Activated CD4-positive, alpha-beta T cell treated with anti-CD3 and anti-CD28 coated beads, Interleukin-2, amount 50 U/mL, for 48 hours (primary cell): ENCODE measurements around the gene NOVA2.

Experiments
- DNase-seq, 2 experiments: peaks; one replicate each; pipeline ENCODE4 v3.0.0-alpha.2; 2020

NOVA2 gene

DNA sequence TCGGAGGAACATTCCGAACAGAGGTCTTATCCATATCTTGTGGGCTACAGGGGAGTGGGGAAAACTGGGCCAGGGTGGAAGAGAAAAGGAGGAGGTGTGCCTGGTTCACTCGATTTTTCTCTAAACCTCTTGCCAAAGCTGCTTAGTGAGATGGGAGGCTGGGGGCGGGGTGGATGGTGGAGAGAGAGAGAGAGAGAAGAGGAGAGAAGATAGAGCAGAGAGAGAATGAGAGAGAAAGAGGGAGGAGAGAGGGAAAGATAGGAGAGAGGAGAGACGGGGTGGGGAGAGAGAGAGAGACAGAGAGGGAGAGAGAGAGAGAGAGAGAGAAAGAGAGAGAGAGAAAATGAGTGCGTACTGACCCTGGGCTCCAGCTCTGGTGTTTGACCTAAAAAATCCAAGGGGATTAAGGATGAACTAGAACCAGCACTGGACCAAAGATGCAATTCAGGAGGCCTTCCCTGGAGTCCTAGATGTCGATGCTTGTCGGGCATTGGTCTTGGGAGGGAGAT lies 14.1 kb downstream of the NOVA2 start:
- no peak for DNase-seq

DNA sequence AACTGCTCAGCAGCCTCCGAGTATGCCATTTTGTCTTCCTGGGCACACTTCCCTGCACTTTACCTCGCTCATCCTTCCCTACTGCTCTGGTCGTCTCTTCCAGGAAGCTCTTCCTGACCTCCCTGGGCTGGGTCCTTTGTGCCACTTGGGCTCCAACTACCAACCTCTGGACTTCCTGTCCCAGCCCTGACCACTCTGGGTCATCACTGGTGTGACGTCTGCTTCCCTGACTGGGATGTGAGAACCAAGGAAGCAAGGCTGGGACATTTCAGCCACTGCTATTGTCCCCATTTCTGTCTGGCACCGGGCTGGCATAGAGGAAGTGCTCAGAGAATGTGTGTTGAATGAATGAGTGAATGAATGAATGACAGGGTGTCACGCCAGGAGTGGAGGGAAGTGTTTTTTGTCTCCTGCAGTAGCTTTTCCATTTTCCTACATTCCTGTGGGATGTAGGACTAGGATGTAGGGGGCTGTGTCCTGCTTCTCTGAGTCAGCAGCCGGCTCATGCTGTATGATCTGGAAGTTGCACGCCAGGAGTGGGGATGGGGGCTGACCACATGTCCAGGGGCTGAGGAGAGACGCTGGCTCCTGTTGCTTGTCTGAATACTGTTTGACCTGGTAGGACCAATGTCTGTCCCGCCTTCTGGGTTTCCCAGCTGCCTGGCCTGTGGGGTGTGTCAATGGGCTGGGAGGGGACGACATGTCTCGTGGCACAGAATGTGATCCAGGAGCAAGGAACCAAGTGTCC lies 14.7 kb downstream of the NOVA2 start:
- DNase-seq = no peak

DNA sequence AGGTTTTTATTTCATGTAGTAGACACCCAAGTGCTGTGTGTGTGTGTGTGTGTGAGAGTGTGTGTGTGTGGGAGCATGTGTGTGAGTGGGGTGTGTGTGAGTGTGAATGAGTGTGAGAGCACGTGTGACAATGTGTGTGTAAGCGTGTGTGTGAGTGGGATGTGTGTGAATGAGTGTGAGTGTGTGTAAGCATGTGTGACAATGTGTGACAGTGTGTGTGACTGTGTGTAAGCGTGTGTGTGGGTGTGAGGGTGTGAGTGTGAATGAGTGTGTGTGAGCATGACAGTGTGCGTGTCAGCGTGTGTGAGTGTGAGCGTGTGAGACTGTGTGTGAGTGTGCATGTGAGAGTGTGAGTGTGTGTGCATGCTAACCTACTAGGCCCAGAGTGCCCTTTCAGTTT lies 15.3 kb downstream of the NOVA2 start:
- DNase-seq = no peak

DNA sequence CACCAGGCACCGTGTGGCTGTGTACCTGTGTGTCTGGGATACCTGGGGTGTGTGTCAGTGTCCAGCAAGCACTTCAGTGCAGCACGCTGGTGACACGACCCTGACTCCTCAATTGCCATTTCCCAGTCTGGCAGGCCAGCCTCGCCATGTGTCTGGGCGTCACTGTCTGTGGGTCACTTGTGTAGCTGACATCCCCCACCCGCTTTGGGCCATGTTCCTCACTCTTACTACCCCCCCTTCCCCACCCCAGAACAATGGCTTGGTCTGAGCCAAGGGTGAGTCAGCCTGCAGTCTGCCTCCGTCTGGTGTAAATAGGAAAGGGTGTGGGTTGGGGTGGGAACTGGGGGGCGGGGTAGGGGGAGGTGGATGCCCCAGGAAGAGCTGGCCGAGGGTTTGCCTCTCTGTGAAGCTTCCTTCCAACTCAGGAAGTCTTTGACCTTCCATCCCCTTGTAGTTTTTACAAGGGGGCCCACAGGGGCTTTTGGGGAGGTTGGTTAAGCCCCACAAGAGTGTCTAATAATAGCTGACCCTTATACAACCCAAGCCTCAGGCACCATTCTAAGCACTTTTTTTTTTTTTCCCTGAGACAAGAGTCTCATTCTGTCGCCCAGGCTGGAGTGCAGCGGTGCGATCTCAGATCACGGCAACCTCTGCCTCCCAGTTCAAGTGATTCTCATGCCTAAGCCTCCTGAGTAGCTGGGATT lies 17.6 kb downstream of the NOVA2 start:
- no peak for DNase-seq

DNA sequence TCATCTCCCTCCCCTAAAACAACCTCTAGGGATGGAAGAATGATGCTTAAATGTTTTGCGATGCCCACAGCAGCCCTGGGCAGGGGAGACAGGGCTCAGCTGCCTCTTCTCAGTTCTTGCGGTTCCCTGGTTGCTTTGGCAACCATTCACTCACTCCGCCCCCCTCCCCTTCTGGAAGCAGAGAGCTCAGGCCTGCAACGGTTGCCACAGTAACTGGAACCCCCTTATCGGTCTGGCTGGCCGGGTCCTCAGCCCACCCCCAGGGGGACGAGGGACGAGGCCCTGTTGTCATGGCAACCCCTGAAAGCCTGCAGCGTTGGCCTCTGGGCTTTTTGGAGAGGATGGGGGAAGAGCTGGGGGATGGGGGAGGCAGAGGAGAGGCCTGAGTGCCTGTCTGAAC lies 19.5 kb downstream of the NOVA2 start:
- DNase-seq = no peak

DNA sequence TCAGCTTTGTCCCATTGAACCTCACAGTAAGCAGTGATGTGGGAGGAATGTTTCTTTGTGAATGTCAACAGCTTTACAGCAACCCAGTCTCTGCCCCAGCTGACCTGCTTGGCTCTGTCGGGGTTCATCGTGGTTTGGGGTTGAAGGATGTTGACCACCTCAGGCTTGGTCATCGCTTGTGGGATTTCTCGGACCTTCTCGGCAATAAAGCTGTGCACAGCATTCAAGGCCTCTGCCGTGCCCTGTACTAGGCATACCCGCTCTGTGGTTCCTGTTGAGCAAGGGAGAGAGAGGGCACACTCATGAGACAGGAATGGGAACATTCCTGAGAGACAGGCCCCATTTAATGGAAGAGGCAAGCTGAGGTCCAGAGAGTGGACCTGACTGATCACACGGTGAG lies 20.0 kb downstream of the NOVA2 start:
- DNase-seq = no peak

DNA sequence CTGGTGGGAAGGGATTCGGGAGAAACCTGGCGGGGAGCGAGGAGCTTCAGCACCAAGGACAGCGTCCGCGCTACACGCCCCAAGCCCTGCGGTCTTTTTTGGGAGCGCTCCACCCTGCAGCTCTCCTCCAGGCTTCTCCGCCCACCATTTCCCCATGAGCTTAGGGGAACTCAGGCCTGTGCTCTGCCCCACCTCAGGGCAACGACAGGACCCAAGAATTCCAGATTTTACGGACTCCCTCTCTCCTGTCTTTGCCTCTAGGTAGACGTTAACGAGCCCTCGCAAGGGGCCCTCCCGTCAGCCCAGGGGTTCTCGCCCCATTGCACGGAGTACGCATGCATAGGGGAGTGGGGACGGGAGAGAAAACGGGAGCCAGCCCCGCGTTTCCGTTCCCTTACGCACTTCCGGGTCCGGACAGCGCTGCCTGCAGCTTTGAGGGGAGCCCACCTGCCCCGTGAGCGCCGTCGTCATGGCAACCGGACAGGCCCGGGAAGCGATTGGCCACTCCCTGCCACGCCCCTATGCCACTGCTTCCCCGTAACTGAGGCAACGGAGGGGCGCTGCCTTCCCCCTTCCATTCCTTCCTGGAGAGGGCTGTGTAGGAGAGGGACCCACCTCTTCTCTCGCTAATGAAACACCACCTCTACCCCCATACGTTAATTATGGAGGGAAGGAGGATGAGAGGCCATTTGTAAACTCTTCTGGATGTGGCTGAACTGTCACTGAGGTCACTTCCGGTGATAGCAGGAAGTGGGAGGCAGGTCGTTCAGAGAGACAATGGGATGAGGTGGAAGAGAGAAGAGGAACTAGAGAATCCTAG lies 20.8 kb downstream of the NOVA2 start:
- peak; percentile 46 to 58 for DNase-seq

DNA sequence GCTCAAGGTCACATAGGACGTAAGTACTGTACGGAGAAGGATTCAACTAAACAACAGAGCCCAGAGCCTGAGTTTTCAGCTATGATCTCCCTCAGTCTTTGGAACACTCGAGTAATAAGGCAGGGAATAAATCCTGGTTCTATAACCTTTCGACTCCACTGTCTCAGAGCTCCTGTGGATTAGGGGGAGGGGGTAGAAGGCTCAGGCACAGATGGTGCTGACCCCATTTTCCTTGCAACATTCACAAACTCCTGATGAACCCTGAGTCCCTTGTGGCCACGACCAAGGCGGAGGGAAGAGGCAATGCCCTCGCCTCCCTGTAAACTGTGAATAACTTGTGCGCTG lies 21.4 kb downstream of the NOVA2 start:
- DNase-seq = no peak

DNA sequence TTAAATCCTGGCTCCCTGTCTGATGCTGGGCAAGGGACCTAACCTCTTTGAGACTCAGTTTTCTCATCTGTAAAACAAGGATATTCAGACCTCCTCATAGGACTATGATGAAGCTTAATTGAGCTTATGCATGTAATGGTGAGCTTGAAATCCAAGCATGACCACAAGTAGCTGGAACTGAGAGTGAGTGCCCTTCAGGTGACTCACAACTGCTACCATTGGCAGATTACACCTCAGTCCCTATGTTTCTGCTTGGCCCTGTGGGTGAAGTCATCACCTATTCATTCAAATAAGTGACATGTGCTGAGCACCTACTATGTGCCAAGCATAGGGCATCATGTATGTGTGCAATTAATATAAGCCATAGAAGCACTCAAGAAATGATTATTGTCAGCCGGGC lies 25.7 kb downstream of the NOVA2 start:
- no peak for DNase-seq

DNA sequence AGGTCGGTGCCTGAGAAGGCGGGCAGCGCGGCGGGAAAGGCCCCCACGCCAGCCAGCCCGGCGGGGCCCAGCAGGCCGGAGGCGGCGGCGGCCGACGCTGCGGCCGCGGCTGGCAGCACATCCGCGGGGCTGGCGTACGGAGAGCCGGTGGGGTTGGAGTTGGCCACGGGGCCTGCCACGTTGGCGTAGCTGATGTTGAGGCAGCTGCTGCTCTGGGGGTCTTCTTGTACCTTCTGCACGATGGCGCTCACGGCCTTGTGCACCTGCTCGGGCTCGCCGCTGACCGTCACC lies 33.2 kb downstream of the NOVA2 start:
- no peak for DNase-seq

DNA sequence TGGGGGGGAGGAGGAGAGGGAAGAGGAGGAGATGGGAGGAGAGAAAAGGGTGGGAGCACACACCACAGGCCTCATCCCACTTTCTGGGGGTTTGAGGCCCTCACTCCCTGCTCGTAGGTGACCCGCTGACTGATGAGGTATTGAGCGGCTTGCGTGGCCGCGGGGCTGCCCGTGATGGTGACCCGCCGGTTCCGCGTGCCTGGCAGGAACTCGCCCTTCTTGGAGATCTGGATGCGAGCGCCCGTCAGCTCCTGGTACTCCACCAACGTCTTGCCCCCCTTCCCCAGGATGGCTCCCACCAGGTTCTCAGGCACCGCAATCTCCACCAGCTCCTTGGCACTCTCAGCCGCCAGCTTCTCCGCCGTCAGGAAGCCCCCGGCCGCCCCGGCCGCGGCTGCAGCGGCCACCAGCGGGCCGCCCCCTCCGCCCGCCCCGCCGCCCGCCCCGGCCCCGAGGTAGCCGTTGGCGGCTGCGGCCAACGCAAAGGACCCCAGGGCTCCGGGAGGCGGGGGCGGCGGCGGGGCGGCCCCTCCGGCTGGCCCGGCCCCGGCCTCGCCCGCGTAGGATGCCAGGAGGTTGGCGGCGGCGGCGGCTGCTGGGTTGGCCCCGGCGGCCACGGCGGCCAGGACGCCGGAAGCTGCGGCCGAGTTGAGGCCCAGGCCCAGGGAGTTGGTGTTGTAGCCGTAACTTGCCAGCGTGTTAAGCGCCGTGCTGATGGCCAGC lies 33.7 kb downstream of the NOVA2 start:
- DNase-seq = no peak

DNA sequence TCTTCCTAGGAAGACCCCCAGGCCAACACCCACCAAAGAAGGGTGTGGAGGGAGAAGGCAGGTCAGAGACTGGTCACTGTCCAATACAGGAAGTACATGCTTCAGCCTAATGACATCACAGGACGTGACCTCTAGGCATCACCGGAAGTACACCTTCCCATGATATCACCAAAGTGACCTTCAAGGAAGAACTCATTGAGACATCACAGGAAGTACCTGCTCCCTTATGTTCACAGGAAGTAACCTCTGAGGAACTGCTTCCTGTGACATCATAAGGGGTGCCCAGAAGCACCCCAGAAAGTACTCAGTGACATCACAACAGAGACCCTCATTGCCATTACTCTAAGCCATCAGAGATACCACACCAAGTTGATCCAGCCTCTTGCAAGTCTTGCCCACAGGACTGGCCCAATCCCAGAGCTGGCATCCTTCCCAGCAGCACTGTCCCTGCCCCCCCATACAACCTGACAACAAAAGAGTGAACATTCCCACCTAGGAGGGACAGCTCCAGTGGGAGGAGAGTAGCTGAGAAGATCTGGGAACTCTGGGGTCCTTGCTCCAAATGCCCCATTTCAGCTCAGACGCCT lies 34.8 kb downstream of the NOVA2 start:
- no peak for DNase-seq

DNA sequence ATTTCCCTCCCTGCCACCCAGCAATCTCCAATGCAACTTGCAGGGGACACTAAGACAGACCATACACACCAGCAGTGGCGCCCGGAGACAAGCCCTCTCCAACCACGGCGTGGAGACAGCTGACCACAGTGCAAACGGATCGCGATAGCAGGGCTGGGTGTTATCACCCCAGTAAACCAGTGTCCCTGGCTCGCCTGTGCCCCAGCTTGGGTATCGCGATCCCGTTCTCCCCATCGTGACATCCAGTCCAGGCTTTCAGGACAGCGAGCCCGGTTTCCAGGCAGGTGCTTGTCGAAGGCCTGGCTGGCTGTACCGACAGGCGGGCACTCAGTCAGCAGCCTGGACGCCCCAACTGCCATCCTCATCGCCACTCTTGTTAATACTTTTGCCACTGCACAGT lies 38.4 kb downstream of the NOVA2 start:
- no peak for DNase-seq

DNA sequence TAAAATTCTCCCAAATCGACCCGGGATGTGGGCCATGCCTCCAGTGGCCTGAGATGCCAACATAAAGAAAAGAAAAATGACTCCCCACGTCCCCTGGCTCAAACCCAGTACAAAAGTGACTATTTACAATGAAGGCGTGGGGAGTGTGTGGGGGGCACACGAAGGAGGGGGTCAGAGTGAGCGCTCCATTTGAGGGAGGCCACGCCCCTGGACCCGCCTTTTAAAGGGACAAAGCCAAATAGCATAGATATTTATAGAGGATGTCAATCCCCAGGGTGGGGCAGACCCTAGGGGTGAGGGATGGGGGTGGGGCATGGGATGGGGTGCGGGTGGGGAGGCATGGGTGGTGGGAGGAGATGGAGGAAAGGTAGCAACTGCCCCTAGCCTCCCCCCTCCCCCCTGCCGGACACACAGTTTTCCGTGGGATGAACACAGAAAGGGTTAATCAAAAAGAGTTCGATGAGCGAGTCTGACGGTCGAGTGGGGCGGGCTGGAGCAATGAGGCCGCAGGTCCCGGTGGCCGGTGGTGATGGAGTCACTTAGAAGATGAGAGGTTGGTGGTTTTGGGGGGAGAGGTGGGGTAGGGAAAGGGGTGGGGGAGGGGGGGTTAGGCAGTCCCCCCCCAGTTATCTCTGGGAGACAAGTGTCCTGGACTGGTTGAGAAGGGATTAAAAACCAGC lies 39.0 kb downstream of the NOVA2 start:
- no peak for DNase-seq

DNA sequence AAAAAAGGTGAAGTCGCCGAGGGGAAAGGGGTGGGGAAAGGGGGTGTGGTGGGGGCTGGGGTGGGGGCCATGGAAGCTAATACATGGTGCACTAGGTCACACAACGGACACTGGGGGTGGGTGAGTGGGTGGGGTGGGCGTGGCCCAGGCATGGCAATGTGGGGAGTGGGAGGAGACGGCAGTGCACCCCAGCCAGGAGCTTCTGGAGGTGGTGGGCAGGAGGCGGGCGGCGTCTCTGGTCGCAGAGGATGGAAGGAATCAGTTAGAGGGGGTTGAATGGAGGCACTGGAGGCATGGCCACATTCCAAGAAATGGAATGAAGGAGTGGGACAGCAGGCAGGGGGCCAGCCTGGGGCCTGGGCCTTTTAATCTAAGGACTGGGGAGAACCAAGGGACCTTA lies 39.9 kb downstream of the NOVA2 start:
- no peak for DNase-seq

DNA sequence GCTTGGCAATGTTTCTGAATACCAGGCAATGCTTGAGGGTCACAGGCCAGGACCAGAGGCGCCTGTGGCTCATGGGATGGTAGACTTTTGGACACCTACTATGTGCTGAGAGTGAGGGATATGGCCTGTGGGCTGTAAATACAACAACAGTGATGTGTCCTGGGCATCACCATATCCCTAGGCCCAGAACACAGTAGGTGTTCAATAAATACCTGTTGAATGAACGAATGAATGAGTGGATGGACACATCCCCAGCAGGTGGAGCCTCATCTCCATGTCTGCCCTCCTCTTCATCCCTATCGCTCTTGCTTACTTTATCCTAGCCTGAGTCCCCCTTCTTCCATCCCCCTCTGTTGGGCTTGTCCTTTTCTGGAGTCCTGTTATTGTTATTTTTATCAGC lies 42.6 kb downstream of the NOVA2 start:
- no peak for DNase-seq

DNA sequence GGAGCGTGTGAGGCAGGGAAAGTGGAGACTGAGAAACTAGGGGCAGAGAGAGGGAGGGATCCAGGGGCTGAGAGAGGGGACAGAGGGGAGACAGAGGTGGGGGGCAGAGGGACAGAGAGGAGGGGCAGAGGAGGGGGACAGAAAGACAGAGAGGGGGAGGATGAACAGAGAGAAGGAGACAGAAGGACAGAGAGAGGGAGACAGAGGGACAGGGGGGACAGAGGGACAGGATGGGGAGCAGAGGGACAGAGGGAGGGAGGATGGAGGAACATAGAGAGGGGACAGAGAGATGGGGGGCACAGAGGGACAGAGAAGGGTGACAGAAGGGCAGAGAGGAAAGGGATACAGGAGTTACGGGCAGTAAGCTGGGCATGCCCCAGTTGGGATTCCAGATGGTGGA lies 44.4 kb downstream of the NOVA2 start:
- DNase-seq = no peak

DNA sequence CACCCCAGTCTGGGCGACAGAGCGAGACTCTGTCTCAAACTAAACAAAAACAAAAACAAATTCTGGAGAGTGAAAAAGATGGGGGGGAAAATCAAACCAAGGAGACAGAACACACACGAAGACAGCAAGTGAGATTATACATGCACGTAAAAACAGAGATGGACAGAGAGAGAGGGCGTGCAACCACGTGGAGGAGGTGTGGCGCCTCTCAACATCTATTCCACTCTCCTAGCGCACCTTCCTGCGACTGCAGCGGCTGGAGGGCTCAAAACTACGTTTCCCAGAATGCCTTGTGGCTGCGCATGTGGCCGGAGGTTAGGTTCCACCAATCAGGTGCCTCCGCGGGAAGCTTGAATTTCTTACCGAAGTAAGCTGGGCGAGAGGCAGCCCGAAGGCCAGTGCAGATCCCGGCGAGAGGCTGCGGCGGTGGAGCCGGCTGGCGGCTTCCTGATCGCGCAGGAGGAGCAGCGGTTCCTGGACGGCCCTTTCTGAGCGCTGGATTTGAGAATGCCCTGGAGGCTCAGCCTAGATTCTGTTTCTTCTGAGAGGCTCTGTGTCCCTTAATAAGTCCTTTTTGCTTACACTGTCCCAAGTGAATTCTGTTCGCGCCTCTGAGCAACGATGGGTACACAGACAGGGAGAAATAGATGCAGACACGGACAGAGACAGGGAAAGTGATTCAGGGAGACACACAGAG lies 46.0 kb downstream of the NOVA2 start:
- peak; percentile 84 to 91 for DNase-seq

DNA sequence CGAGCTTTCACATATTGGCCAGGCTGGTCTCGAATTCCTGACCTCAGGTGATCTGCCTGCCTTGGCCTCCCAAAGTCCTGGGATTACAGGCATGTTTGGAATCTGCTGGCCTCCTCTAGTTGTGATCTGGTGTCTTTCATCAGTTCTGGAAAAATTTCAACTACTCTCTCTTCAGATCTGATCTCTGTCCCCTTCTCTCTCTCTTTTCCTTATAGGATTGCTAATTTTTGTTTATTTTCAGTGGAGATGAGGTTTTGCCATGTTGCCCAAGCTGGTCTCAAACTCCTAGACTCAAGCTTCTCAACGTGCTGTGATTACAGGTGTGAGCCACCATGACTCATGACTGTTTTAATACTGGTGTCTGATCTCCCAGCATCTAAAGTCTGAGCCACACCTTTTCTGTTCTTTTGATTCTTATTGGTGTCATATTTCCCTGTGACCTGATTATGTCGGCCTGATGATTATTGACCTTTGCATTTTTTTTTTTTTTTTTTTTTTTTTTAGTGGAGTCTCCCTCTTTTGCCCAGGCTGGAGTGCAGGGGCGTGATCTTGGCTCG lies 48.7 kb downstream of the NOVA2 start:
- no peak for DNase-seq

DNA sequence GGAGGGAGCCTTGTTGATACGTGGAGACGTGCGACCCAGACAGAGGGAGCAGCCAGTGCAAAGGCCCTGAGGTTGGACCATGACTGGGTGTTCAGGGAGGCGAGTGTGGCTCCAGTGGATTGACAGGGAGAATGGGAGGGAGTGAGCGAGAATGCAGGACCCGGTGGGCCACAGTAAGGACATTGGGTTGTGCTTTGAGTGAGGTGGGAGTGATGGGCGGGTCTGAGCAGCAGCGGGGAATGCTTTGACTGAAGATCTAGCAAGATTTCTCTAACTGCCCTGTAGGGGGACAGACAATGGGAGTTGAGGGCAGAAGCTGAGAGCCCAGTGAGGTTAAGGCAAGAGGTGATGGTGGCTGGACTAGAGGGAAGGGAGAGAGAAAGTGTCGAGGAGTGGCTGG lies 51.4 kb downstream of the NOVA2 start:
- DNase-seq = no peak

DNA sequence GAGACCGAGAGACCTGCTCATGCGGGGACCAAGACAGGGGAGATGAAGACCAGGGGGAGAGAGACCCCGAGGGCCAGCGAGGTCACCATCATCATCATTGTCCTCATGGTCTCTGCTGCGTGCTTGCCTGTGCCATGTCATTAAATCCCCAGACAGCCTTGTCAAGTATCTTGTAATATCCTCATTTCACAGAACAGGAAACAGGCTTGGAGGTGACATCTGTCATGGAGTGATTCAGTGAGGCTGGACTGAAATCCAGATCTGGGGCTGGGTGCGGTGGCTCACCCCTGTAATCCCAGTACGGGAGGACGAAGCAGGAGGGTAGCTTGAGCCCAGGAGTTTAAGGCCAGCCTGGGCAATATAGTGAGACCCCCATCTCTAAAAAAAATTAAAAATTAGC lies 53.2 kb downstream of the NOVA2 start:
- DNase-seq = no peak
